HG03558 (cell line): ENCODE results near the gene GLUD2.
"Not testable (repeated sequence)": the region's sequence is repeated elsewhere in the genome, so short reads cannot be mapped to it uniquely, and the experiment has no call there.

Experiments used
- ATAC-seq: cut with Tn5 transposase; IDR thresholded peaks from one replicate; pipeline ENCODE4 v1.9.1; 2021; ENCODE audit warnings: moderate number of reproducible peaks; ENCODE audit not compliant: unreplicated experiment; ENCODE audit errors: extremely low read depth

Gene GLUD2

GRCh38 chrX:121047441-121048419, at the start of gene GLUD2:
Gene GLUD2, plus strand, starts transcription at chrX:121047610. Its CDS starts 75 bp downstream, at chrX:121047685.
- not testable (repeated sequence) for ATAC-seq

GRCh38 chrX:120999413-120999812, 48.0 kb upstream of the GLUD2 start:
- ATAC-seq: no peak

- no peak for ATAC-seq
These were observed 46.8 kb upstream of the GLUD2 start for GRCh38 chrX:121000589-121000988.

GRCh38 chrX:121008920-121009319, 38.5 kb upstream of the GLUD2 start:
- no peak for ATAC-seq

GRCh38 chrX:121009764-121010163, 37.6 kb upstream of the GLUD2 start:
- ATAC-seq: no peak

- ATAC-seq: no peak
These were observed 37.2 kb upstream of the GLUD2 start for GRCh38 chrX:121010218-121010617.

GRCh38 chrX:121011254-121011653, 36.2 kb upstream of the GLUD2 start:
- no peak for ATAC-seq

- no peak for ATAC-seq
These were observed 33.4 kb upstream of the GLUD2 start for GRCh38 chrX:121013897-121014455.

- ATAC-seq: no peak
These were observed 32.6 kb upstream of the GLUD2 start for GRCh38 chrX:121014826-121015225.

- no peak for ATAC-seq
These were observed 19.0 kb upstream of the GLUD2 start for GRCh38 chrX:121028419-121028818.

GRCh38 chrX:121030083-121030482, 17.3 kb upstream of the GLUD2 start:
- ATAC-seq: no peak

- ATAC-seq: no peak
These were observed 14.9 kb upstream of the GLUD2 start for GRCh38 chrX:121032531-121032930.

- no peak for ATAC-seq
These were observed 11.3 kb upstream of the GLUD2 start for GRCh38 chrX:121036137-121036536.

- ATAC-seq: no peak
These were observed 10.5 kb upstream of the GLUD2 start for GRCh38 chrX:121036951-121037350.

- ATAC-seq: no peak
These were observed 3.4 kb downstream of the GLUD2 start for GRCh38 chrX:121050781-121051180.

GRCh38 chrX:121052122-121052521, 4.7 kb downstream of the GLUD2 start:
- no peak for ATAC-seq

GRCh38 chrX:121062289-121062688, 14.9 kb downstream of the GLUD2 start:
- ATAC-seq: no peak

GRCh38 chrX:121064579-121064978, 17.2 kb downstream of the GLUD2 start:
- no peak for ATAC-seq

GRCh38 chrX:121084247-121084646, 36.8 kb downstream of the GLUD2 start:
- ATAC-seq: not testable (repeated sequence)

- no peak for ATAC-seq
These were observed 37.6 kb downstream of the GLUD2 start for GRCh38 chrX:121084903-121085611.

- no peak for ATAC-seq
These were observed 38.2 kb downstream of the GLUD2 start for GRCh38 chrX:121085612-121086010.
